HG03280 (cell line): ENCODE results near the gene FRMD3.

Source experiments
- ATAC-seq: cut with Tn5 transposase; IDR thresholded peaks from one replicate; pipeline ENCODE4 v1.9.1; 2021; ENCODE audit warnings: mild to moderate bottlenecking, moderate library complexity; ENCODE audit not compliant: unreplicated experiment

FRMD3 gene

GRCh38 chr9:83242066-83242465 lies 296.1 kb downstream of the FRMD3 start:
- no peak for ATAC-seq

GRCh38 chr9:83240671-83241070 lies 297.5 kb downstream of the FRMD3 start:
- ATAC-seq, result no peak

GRCh38 chr9:83239747-83240146 lies 298.5 kb downstream of the FRMD3 start:
- ATAC-seq, result no peak

GRCh38 chr9:83238871-83239640 lies 299.1 kb downstream of the FRMD3 start:
- ATAC-seq, result no peak

GRCh38 chr9:83236029-83236696 lies 302.0 kb downstream of the FRMD3 start:
- ATAC-seq, result no peak

- no peak for ATAC-seq
Observed at GRCh38 chr9:83235526-83235925, 302.7 kb downstream of the FRMD3 start.

- no peak for ATAC-seq
Observed at GRCh38 chr9:83234541-83234940, 303.7 kb downstream of the FRMD3 start.

GRCh38 chr9:83233647-83234046 lies 304.6 kb downstream of the FRMD3 start:
- no peak for ATAC-seq

- ATAC-seq, result no peak
Observed at GRCh38 chr9:83231039-83231438, 307.2 kb downstream of the FRMD3 start.

GRCh38 chr9:83220730-83221129 lies 317.5 kb downstream of the FRMD3 start:
- ATAC-seq, result peak; percentile 73

GRCh38 chr9:83219924-83220438 lies 318.2 kb downstream of the FRMD3 start:
- ATAC-seq, result peak; percentile 18

- ATAC-seq, result peak; percentile 68
Observed at GRCh38 chr9:83219154-83219923, 318.9 kb downstream of the FRMD3 start.

- no peak for ATAC-seq
Observed at GRCh38 chr9:83218411-83219090, 319.6 kb downstream of the FRMD3 start.

GRCh38 chr9:83209188-83209731 lies 328.9 kb downstream of the FRMD3 start:
- no peak for ATAC-seq

GRCh38 chr9:83208065-83208850 lies 329.9 kb downstream of the FRMD3 start:
- ATAC-seq, result no peak

GRCh38 chr9:83204047-83204446 lies 334.2 kb downstream of the FRMD3 start:
- no peak for ATAC-seq

GRCh38 chr9:83200531-83200930 lies 337.7 kb downstream of the FRMD3 start:
- no peak for ATAC-seq

GRCh38 chr9:83199832-83200231 lies 338.4 kb downstream of the FRMD3 start:
- ATAC-seq, result no peak

- no peak for ATAC-seq
Observed at GRCh38 chr9:83199240-83199639, 339.0 kb downstream of the FRMD3 start.

- no peak for ATAC-seq
Observed at GRCh38 chr9:83198371-83198770, 339.8 kb downstream of the FRMD3 start.
